K562 (cell line): ENCODE measurements around the gene HOXB3. TPM values are rescaled to one million over a fixed set of nuclear protein-coding genes. Genes with fewer than 3 reads are reported as not detected.
A peak's percentile ranks its signal among the peaks of the same experiment; 100 is the strongest.

Source experiments
- CREB1 ChIP-seq, 2 experiments: sonication (generic) in 1 of 2; formaldehyde crosslinking in 1 of 2; IDR thresholded peaks; 2 replicates each; pipeline versions ENCODE4 v1.6.1 to v1.8.0; 2012 to 2022; ENCODE audit warnings: inconsistent platforms in 1 of 2, mild to moderate bottlenecking in 1 of 2, missing genetic modification reagents in 1 of 2, moderate library complexity in 1 of 2
- ETV5 ChIP-seq: sonication (generic); formaldehyde crosslinking; IDR thresholded peaks from 2 replicates; pipeline ENCODE4 v1.4.0; 2020; ENCODE audit warnings: low read depth, mild to moderate bottlenecking, missing genetic modification reagents
- FOXM1 ChIP-seq, 2 experiments: fragments of 450-650 bp in 1 of 2; sonication (generic) in 1 of 2; formaldehyde crosslinking in 1 of 2; IDR thresholded peaks; 2 replicates each; pipeline versions ENCODE4 v1.6.1 to v1.9.0; 2017 to 2022; ENCODE audit warnings: low read depth in 2 of 2, mild to moderate bottlenecking in 2 of 2, missing genetic modification reagents in 1 of 2, moderate library complexity in 1 of 2
- GTF2A2 ChIP-seq: IDR thresholded peaks from 2 replicates; pipeline ENCODE4 v1.6.1; 2016; ENCODE audit warnings: mild to moderate bottlenecking, missing genetic modification characterization, missing compliant biosample characterization
- HDAC3 ChIP-seq: fragments of 450-650 bp; IDR thresholded peaks from 2 replicates; pipeline ENCODE4 v1.6.1; 2018; ENCODE audit warnings: borderline replicate concordance, mild to moderate bottlenecking, moderate library complexity; ENCODE audit not compliant: partially characterized antibody
- HNRNPUL1 ChIP-seq: fragments of 200-400 bp; formaldehyde crosslinking; IDR thresholded peaks from 2 replicates; pipeline ENCODE4 v1.6.1; 2017; ENCODE audit warnings: low read length
- MYBL2 ChIP-seq, 2 experiments: fragments of 450-650 bp in 1 of 2; sonication (generic) in 1 of 2; formaldehyde crosslinking in 1 of 2; IDR thresholded peaks; 2 replicates each; pipeline versions ENCODE4 v1.6.1 to v1.8.1; 2017 to 2022; ENCODE audit warnings: borderline replicate concordance in 1 of 2, inconsistent platforms in 1 of 2, low read depth in 1 of 2, mild to moderate bottlenecking in 1 of 2, missing genetic modification reagents in 1 of 2, moderate library complexity in 1 of 2
- NBN ChIP-seq: fragments of 450-650 bp; IDR thresholded peaks from 2 replicates; pipeline ENCODE4 v1.6.1; 2016; ENCODE audit warnings: low read depth, mild to moderate bottlenecking
- NEUROD1 ChIP-seq: fragments of 150-350 bp; IDR thresholded peaks from 2 replicates; pipeline ENCODE4 v1.6.1; 2014; ENCODE audit warnings: borderline replicate concordance, low read length, low read depth; ENCODE audit not compliant: partially characterized antibody
- POLR3A ChIP-seq: IDR thresholded peaks from 2 replicates; pipeline ENCODE4 v1.6.1; 2011; ENCODE audit warnings: borderline replicate concordance, mild to moderate bottlenecking, moderate library complexity; ENCODE audit not compliant: insufficient read length, insufficient read depth; ENCODE audit errors: extremely low read depth
- PRPF4 ChIP-seq: fragments of 200-400 bp; formaldehyde crosslinking; IDR thresholded peaks from one replicate; pipeline ENCODE4 v1.6.1; 2017; ENCODE audit warnings: low read length, low read depth, mild to moderate bottlenecking; ENCODE audit not compliant: insufficient read depth, poor library complexity, severe bottlenecking
- RBFOX2 ChIP-seq: fragments of 200-400 bp; formaldehyde crosslinking; IDR thresholded peaks from 2 replicates; pipeline ENCODE4 v1.6.1; 2017; ENCODE audit warnings: low read depth, mild to moderate bottlenecking, low read length, moderate library complexity
- SAP30 ChIP-seq: fragments of 200-600 bp; sonication (generic); IDR thresholded peaks from 2 replicates; pipeline ENCODE4 v1.6.1; 2012; ENCODE audit warnings: borderline replicate concordance, low read depth, mild to moderate bottlenecking, moderate library complexity, low read length, control low read depth, inconsistent platforms; ENCODE audit not compliant: insufficient read depth, poor library complexity, severe bottlenecking
- SUPT5H ChIP-seq: fragments of 450-650 bp; IDR thresholded peaks from 2 replicates; pipeline ENCODE4 v1.6.1; 2016
- TCF3 ChIP-seq: sonication (generic); formaldehyde crosslinking; IDR thresholded peaks from 2 replicates; pipeline ENCODE4 v1.4.0; 2020; ENCODE audit warnings: mild to moderate bottlenecking, missing genetic modification reagents
- TCFL5 ChIP-seq: fragments of 250-450 bp; sonication (Bioruptor Pico); conservative IDR thresholded peaks from 2 replicates; pipeline ENCODE4 v1.6.1; 2021; ENCODE audit warnings: mild to moderate bottlenecking, moderate library complexity, matching md5 sums
- USF2 ChIP-seq: sonication (generic); formaldehyde crosslinking; IDR thresholded peaks from 2 replicates; pipeline ENCODE4 v1.5.0; 2020; ENCODE audit warnings: missing genetic modification reagents
- ZBTB43 ChIP-seq: sonication (generic); formaldehyde crosslinking; IDR thresholded peaks from 2 replicates; pipeline ENCODE4 v1.8.0; 2023; ENCODE audit warnings: mild to moderate bottlenecking, missing genetic modification reagents
- ZNF274 ChIP-seq: IDR thresholded peaks from 2 replicates; pipeline ENCODE4 v1.6.1; 2011; ENCODE audit warnings: low read depth, mild to moderate bottlenecking, low read length, moderate library complexity, borderline replicate concordance
- ZNF282 ChIP-seq: sonication (generic); formaldehyde crosslinking; IDR thresholded peaks from 2 replicates; pipeline ENCODE4 v1.8.1; 2023; ENCODE audit warnings: missing genetic modification reagents
- ZNF384 ChIP-seq: IDR thresholded peaks from 2 replicates; pipeline ENCODE4 v1.6.1; 2012; ENCODE audit warnings: low read depth, low read length, improper control_type of control experiment
- ZNF512 ChIP-seq: IDR thresholded peaks from 2 replicates; pipeline ENCODE4 v1.6.1; 2016; ENCODE audit warnings: missing genetic modification characterization, missing compliant biosample characterization
- ZZZ3 ChIP-seq: fragments of 450-650 bp; IDR thresholded peaks from 2 replicates; pipeline ENCODE4 v1.6.1; 2016; ENCODE audit warnings: antibody characterized with exemption, mild to moderate bottlenecking, moderate library complexity
- polyA plus RNA-seq, 8 experiments: library from polyadenylated mRNA; depleted of rRNA in 4 of 8; stranded (reverse) in 5 of 8; unstranded in 3 of 8; fragments of >200 nt; fragmentation: Nextera tagmentation in 2 of 8; fragmentation: Illumina TruSeq in 1 of 8; extraction: Ambion mirVana in 2 of 8; extraction: Trizol in 1 of 8; gene quantifications; 2 replicates each; pipeline versions ENCODE4 v1.2.1 to v1.2.3, GENCODE V29; 2011 to 2014; ENCODE audit warnings: inconsistent platforms in 1 of 8, missing spikeins in 1 of 8
- total RNA-seq, 7 experiments: library from RNA; depleted of rRNA in 6 of 7; stranded (reverse); fragments of >200 nt in 6 of 7; fragmentation: Illumina TruSeq in 2 of 7; extraction: Trizol in 2 of 7; gene quantifications; 2 replicates each; pipeline versions ENCODE4 v1.2.1 to v1.2.3, GENCODE V29; 2011 to 2021; ENCODE audit warnings: low replicate concordance in 1 of 7

The HOXB3 gene
- total and polyA plus RNA-seq, 9 of the 15 experiments (the other 6 are each of a cell fraction or from before 2014, with no cell fraction given) = 2.4 to 41.3 (median 20.2) TPM

- TF ChIP-seq ZBTB43 (no peak), TCF3 (peak; percentile 55), HDAC3 (peak; percentile 68), ZNF282 (CRISPR knock-in tag) (no peak), ZNF512 (tag) (no peak), ETV5 (CRISPR knock-in tag) (no peak), ZZZ3 (no peak), FOXM1 (IDR thresholded peaks at IDR 0.05; ENCODE audit: low read depth) (peak; percentile 25), FOXM1 (CRISPR knock-in tag; IDR thresholded peaks at IDR 0.05; ENCODE audit: low read depth) (no peak), PRPF4 (no peak), MYBL2 (IDR thresholded peaks at IDR 0.05; ENCODE audit: low read depth) (no peak), MYBL2 (CRISPR knock-in tag; IDR thresholded peaks at IDR 0.05; ENCODE audit: borderline replicate concordance) (no peak), ZNF274 (no peak), SAP30 (no peak), CREB1 (IDR thresholded peaks at IDR 0.05) (no peak), CREB1 (CRISPR knock-in tag; IDR thresholded peaks at IDR 0.05) (no peak), HNRNPUL1 (no peak), POLR3A (no peak), SUPT5H (peak; percentile 53), TCFL5 (no peak), USF2 (CRISPR knock-in tag) (no peak), NEUROD1 (peak; percentile 96), NBN (peak; percentile 75), RBFOX2 (0 out of 2 replicates have a peak, but pooled peaks have one; percentile 22), GTF2A2 (tag) (no peak), ZNF384 (peak; percentile 56)
Observed at GRCh38 chr17:48555258-48556228, 34.5 kb downstream of the HOXB3 start (continued).
